ENCODE data around the gene CPNE5.
A peak's percentile ranks its signal among the peaks of the same experiment; 100 is the strongest.

Gene CPNE5

DNA sequence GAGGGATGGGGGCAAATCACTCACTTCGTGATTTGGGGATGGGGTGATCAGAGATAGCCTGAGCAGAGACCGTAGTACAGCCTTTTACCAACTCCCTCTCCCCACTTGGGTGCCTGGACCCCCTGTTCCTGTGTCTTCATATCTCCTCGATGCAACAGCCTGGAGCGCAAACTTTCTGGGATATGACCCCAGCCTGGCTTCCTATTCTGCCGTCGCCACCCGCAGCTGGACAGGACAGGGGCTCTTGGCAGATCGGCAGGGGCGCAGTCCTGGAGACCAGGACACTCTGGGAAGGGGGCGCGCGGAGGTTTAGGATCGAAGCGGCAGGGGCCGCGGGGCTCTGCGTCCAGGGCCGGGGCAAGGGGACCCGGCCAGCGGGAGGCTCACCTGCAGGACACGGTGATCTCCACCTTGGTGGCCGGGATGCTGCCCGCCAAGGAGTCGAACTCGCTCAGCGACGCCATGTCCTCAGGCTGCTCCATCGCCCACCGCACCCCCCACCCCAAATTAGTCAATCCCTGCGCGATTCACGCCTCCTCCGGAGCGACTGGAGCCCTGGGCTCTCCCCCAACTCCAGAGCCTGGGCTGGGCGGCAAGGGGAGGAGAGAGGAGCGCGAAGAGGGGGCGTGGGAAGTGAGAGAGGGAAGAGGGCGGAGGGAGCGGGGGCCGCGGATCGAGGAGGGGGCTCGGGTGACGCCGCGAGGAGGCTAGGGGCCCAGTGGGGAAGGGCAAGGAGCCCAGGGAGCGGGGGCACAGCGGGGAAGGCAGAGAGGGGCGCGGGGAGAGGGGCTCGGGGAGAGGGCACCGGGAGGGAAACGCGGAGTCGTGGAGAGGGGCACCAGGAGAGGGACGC lies at the start of gene CPNE5:
TSS of gene CPNE5 (minus strand) at position 549 of the 853 bp plus-strand sequence. CDS start at position 482, 67 bp downstream.
- no peak for DNase-seq (ENCODE audit: low spot score)

GRCh38 chr6:36888115-36888643 lies 48.9 kb upstream of the CPNE5 start:
- no peak for DNase-seq (ENCODE audit: low spot score)

DNA sequence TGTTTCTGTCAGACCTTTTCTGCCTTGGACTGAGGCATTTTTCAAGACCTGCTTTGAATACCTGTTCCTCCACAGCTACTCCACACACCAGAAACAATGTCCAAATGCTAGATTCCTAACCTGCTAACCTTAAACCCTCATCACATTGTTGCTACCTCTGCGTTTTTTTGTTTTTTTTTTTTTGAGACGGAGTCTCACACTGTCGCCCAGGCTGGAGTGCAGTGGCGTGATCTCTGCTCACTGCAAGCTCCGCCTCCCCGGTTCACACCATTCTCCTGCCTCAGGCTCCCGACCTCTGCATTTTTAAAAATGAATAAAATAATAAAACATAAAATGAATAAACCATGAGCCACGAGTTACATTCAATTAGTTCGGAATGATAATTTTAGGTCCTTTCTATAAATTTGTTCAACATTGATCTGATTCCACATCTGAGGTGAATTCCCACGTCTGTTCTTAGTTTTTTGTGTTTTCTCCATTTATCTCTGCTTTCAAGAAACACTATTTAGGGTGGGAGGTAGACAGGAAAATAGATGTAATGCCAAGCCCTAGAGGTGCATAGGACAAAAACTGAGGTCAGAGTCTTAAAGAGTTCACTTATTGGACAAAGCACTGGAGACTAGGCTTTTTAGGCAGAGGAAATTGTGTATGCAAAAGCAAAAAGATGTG lies 47.8 kb upstream of the CPNE5 start:
- DNase-seq (ENCODE audit: low spot score), result no peak

- DNase-seq (ENCODE audit: low spot score), result peak; percentile 95
These were observed 46.5 kb upstream of the CPNE5 start, which contains the start of gene C6orf89 for GRCh38 chr6:36885461-36886401. Gene C6orf89, plus strand, starts transcription at chr6:36885952. Its CDS starts 13,493 bp downstream, at chr6:36899445.

DNA sequence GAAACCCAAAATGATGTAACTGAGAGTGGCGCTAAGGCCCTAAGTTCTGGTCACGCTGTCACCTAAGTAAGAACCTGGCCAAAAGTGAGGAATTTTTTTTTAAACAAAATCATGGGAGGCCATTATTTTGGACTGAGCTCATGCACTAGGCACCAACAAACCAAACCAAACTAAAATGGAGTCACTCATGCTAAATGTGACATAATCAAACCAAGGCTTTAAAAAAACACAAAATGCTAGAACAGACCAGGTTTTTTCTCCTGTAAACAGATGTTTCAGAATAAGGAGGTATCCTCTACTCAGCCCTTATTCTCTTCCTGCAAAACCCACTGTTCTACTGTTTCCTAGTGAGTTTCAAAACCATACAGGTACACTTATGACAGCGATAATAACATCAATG lies 45.4 kb upstream of the CPNE5 start:
- DNase-seq (ENCODE audit: low spot score), result no peak

- no peak for DNase-seq (ENCODE audit: low spot score)
These were observed 36.0 kb upstream of the CPNE5 start for GRCh38 chr6:36875250-36875633.

- DNase-seq (ENCODE audit: low spot score), result peak; percentile 96
These were observed 35.4 kb upstream of the CPNE5 start, which contains the start of gene PPIL1 for GRCh38 chr6:36874443-36875249. Gene PPIL1, minus strand, starts transcription at chr6:36874803. Its CDS starts 31 bp downstream, at chr6:36874772.

DNA sequence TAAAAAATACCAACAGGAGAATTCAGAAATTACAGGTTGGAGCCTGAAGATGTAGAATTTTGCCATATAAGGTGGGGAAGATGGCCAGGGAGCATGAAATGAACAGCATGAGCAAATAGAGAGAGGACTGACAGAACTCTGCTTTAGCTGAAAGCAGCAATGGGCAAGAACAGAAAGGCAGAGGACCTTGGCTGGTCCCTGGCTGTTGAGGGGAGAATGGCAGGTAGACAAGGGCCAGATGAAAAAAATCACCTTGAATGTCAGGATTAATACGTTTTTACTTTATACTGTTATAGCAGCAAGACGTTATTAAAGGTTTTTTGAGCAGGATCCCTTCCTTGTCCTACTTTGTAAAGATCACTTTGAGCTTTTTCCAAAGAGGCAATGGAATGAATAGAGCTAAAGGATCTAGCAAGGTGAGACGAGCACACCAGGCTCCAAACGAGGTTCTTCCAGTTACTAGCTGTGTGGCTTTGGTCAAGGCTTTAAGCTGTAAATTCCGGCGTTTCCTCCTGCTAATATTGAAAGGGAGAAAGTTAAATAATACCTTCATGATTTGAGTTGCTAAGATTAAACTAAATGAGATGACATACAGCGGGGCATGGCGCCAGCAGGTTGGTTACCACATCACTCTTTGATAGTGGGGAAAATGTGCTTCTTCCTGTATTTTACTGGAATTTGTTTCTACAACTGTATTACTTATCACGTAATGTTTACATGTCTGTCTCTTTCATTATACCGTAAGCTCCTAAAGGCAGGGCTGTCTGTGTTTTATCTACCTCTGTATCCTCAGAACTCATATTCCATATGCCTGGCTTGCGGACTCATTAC lies 34.6 kb upstream of the CPNE5 start:
- no peak for DNase-seq (ENCODE audit: low spot score)

- DNase-seq (ENCODE audit: low spot score), result no peak
These were observed 33.9 kb upstream of the CPNE5 start for GRCh38 chr6:36873115-36873514.

GRCh38 chr6:36871686-36872085 lies 32.4 kb upstream of the CPNE5 start:
- no peak for DNase-seq (ENCODE audit: low spot score)

DNA sequence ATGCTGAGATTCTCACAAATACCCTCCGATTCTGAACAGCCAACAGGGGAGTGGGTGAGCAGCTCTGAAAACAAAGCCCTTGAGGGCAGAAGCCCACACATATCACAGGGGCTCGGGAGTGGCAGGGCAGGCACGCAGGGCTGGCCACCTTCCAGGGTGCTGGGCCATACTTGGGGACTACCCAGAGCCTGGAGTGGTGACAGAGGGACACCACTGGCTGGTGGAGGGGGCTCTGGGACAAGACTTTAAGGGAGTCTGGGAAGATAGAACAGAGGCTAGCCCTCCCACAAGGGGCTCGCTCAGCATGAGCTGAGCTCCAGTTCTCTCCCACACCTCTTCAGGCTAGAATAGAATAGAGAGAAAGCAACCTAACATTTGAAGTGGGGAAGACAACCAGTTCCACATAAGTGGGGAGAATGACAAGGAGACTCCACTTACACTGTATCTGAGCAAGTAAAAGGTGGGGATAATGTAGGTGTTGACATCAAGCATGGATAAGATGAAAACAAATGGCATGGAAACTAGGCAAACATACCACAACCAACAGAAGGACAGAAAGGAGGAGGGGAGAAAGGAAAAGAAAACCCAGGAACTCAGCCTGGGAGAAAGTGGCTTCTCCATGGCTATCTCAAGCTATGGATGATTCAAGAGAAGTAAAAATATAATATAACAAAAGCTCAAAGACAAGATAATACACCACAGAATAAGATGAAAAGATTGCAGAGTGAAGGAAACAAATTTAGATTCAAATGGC lies 28.4 kb upstream of the CPNE5 start:
- no peak for DNase-seq (ENCODE audit: low spot score)

DNA sequence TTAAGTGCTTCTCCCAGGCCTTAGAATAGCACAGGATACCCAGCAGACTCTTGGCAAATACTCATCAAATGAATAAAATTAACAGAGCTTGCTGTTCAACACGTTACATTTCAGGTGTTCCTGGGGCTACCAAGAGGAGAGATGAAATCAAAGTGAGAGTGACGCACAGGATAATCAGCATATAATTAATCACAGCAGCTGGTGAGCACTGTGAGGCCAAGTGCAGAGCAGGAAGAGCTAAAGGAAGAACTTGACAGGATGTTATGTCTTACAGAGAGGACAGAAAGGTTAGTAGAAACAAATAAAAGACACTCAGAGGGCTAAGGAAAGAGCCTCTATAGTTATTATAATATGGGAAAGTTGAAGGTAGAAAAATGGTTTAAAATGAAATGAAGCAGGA lies 26.6 kb upstream of the CPNE5 start:
- DNase-seq (ENCODE audit: low spot score), result no peak

DNA sequence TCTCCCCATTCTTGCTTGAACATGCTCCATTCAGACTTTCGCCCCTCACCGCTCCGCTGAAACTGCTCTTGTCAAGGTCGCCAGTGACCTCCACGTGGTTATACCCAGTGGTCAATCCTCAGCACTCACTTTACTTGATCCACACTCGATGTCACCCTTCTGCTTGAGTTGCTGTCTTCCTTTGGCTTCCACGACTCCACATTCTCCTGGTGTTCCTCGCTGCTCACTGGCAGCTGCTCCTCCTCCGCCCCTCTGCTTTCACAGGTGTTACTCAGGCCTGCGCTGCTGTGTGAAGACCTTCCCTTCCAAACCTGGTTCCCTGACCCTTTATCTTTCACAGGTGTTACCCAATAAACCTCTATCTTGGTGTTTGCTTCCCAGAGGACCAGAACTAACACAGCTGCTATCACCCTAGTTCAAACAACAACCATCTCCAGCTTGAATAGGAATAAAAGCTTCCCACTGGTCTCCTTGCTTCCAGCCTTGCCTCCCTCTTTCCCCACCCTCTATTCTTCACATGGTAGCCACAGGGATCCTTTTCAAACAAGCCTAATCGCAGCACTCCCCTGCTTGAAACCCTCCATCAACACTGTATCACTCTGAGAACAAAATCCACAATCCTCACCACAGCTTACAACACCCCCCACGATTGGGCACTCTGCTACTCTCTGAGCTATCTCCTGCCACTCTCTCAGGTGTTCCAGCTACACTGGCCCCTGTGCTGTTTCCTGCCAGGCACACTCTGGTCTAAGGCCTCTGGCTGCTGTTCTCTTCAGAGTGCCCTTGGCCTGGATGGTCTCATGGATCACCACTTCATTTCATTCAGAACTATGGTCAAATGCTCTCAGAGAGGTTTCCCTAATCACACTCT lies 24.7 kb upstream of the CPNE5 start:
- DNase-seq (ENCODE audit: low spot score), result no peak

DNA sequence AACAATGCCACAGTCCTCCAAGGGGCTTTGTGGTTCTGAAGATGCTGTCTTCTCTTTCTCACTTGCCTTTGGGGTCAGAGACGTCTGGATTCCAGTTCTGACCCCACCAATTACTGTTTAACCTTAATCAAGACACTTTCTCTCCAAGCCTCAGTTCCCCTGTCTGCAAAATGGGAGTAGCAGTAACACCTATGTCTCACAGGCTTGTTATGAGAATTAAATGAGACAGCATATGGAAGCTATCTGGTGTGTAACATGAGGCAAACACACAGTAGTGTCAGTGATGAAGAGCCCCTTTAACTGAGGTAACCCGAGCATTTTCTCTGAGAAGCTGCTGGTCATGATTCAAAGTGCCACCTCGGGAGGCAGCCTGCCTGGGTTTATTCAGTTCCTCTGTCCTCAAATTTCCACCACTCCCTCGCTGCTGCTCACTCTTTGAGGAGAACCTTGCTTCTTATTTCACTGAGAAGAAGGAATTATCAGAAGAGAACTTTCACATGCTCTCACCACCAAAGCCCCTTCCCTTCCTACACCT lies 23.7 kb upstream of the CPNE5 start:
- no peak for DNase-seq (ENCODE audit: low spot score)

DNA sequence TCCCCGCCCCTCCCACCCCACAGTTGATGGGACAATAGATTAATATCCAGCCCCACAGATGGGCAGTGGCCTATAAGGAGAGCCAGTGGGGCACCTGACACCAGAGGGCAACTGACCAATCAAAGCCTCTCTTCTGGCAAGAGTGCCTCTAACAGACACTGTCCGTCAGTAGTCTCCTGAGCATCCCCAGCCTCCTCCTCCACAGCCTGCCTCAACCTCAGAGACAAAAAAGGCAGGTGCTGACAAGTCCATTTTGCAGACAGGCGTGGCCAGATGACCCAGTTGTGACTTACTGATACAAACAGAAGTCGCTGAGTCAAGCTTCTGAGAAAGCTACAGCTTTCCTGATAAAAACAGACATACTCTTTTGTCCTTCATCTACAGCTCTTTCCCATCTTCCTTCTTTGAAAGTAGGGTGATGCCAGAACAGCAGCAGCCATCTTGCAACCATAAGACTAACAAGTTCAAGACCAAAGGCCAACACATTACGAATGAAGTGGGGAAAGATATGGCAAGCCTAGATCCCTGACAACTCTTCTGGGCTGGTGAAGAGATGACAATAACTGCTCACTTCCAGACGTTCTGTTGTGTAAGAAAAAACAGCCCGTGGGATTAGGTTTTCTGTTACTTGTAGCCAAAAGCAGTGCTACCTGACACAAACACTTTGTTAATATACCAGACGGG lies 23.1 kb upstream of the CPNE5 start:
- DNase-seq (ENCODE audit: low spot score), result no peak

DNA sequence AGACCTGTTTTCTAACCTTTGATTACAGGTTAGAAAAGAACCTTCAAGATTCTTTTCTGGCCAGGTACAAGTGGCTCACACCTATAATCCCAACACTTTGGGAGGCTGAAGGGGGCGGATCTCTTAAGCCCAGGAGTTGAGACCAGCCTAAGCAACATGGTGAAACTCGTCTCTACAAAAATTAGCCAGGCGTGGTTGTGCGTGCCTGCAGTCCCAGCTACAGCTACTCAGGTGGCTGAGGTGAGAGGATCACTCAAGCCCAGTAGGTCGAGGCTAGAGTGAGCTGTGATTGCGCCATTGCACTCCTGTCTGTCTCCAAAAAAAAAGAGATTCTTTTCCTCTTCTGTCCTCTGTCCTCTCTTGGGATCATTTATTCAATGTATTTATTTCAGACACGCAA lies 20.9 kb upstream of the CPNE5 start:
- no peak for DNase-seq (ENCODE audit: low spot score)

GRCh38 chr6:36858407-36858981 lies 19.2 kb upstream of the CPNE5 start:
- DNase-seq (ENCODE audit: low spot score), result peak; percentile 58

All from AG20443 (cell line).